PC-3 (cell line): ENCODE results near the gene SLC12A3.

Experiments
- EZH2 ChIP-seq: fragments of 300-600 bp; sonication (generic); IDR thresholded peaks from one replicate; pipeline ENCODE4 v1.6.1; 2017; ENCODE audit warnings: antibody characterized with exemption, mild to moderate bottlenecking, low read length; ENCODE audit not compliant: unreplicated experiment
- EZH2phosphoT487 ChIP-seq: fragments of 300-600 bp; sonication (generic); IDR thresholded peaks from 2 replicates; pipeline ENCODE4 v1.6.1; 2018; ENCODE audit warnings: mild to moderate bottlenecking, antibody characterized with exemption, low read length, borderline replicate concordance
- TF ChIP-seq, protein P1 (sequence below): fragments of 300-600 bp; sonication (generic); conservative IDR thresholded peaks from 2 replicates; pipeline ENCODE4 v1.5.1; 2017; ENCODE audit warnings: antibody characterized with exemption, low read depth, mild to moderate bottlenecking, low read length

DNA sequence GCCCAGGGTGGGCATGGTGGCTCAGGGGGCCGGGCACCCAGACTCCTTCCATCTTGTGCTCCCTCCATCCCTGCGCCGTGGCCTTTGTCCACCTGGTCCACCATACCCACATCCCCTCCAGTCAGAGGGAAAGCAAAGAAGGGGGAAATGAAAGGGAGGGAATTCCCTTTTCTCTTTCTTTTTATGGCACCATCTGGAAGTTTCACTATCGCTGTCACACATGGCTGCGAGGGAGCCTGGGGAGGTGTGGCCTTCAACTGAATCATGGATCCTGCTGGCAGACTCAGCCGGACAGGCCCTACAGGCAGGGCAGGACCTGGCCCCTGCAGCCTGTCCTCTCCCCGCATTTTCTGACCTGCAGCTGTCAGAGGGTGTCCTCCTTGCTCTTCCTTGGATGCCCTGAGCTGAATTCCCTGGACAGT is 6.2 kb downstream of the SLC12A3 start:
- TF ChIP-seq, protein P1, sequence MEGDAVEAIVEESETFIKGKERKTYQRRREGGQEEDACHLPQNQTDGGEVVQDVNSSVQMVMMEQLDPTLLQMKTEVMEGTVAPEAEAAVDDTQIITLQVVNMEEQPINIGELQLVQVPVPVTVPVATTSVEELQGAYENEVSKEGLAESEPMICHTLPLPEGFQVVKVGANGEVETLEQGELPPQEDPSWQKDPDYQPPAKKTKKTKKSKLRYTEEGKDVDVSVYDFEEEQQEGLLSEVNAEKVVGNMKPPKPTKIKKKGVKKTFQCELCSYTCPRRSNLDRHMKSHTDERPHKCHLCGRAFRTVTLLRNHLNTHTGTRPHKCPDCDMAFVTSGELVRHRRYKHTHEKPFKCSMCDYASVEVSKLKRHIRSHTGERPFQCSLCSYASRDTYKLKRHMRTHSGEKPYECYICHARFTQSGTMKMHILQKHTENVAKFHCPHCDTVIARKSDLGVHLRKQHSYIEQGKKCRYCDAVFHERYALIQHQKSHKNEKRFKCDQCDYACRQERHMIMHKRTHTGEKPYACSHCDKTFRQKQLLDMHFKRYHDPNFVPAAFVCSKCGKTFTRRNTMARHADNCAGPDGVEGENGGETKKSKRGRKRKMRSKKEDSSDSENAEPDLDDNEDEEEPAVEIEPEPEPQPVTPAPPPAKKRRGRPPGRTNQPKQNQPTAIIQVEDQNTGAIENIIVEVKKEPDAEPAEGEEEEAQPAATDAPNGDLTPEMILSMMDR: no peak
- TF ChIP-seq EZH2 (no peak), EZH2phosphoT487 (no peak)
